NCI-H748 (cell line): ENCODE measurements around the gene DDX24.
"Not testable (repeated sequence)": the region's sequence is repeated elsewhere in the genome, so short reads cannot be mapped to it uniquely, and the experiment has no call there.

Source experiments
- DNase-seq: peaks from one replicate; lab custom pipeline; 2025; ENCODE audit not compliant: unreplicated experiment; lab: John Stamatoyannopoulos, UW

DDX24 gene

DNA sequence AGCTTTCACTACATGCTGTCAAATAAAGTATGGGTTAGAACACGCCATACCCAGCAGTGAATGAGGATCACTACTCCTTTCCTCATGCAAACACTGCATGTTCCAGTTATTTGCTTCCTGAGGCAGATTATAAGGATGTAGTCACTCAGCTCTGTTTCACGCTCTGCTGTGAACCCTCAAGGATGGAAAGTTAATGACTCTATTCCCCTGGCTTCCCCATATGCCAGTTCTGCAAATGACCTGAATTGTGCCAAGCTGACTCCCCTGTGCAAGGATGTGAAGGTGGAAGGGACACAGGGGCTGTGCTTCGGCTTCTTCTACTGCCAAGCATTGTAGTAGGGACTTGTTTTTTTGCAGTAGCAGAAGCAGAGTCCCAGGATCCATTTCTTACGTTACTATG is 6.9 kb upstream of the DDX24 start:
- DNase-seq, result no peak

- DNase-seq, result peak; percentile 68
Measured at GRCh38 chr14:94081386-94081820, 401 bp upstream of the DDX24 start.

DNA sequence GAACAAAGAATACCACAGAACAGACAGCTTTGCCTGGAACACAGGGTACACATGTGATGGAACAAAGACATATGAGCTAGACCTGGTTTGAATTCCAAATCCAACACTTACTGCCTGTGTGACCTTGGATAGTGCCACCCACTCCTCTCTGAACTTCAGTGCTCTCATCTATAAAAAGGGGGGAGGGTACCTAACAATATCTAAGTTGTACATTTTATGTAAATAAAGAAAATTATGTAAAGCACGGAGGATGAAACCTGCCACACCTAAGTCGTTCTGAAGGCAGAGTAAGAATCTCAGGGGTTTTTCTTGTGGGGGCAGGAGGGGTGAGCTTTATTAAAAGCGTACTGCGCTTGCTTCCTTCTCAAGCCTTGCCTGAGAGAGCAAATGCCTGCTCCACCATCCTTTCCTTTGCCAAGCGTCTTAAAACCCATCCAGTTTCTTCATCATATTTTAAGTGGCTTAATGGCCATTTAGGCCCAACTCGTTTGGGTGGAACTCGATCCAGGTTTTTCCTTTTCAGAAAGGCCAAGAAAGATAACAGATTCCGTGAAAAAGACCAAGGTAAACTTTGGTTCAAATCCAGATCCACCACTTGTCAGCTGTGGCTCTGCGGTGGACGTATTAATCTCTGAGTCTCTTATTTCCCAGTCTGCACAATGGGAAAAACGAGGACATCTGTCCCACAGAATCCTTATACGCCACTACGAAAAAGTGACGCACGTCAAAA is 946 bp downstream of the DDX24 start:
- DNase-seq, result no peak

- DNase-seq, result no peak
Measured at GRCh38 chr14:94077823-94078222, 3.2 kb downstream of the DDX24 start.

DNA sequence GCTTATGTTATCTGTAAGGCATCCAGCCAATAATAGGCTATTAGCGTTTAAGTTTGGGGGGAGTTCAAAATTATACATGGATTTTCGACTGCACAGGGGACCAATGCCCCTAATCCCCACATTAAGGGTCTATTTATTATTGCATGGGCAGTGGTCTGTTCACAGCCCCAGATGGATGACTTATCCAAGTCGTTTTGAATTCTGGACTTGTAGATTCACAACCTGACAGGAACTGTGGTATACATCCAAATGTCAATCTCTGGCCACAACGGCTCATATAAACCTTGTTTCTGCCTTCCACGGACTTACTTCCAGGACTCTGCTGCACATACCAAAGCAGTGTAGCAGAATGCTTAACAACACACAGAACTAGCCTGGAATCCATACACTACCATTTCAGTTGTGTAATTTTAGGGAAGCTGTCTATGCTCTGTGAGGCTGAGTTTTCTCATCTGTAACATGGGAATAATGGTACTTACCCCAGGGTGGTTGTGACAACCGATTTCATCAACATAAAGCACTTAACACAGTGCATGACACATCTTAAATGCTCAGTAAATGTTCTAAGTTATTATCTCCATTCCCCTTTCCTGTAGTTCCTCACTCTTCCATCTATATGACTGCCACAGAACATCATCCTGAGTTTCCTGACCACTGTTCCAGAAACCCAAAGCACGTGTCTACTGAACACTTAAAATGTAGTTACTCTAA is 3.7 kb downstream of the DDX24 start:
- DNase-seq, result no peak

GRCh38 chr14:94075008-94075407 is 6.0 kb downstream of the DDX24 start:
- no peak for DNase-seq

DNA sequence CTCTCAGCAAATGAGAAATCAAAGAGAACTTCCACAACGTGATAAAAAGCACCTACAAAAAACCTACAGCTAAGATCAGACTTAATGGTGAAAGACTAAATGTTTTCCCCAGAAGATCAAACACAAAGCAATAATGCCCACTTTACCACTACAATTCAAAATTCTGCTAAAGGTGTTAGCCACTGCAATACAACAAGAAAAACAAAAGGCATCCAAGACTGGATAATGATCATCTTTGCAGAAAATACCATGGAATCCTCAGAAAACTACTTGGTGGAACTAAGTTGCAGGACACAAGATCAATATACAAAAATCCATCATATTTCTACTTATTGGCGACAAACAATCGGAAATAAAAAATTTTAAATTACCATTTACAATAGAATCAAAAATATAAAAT is 6.5 kb downstream of the DDX24 start:
- no peak for DNase-seq

- DNase-seq, result not testable (repeated sequence)
Measured at GRCh38 chr14:94072076-94072475, 8.9 kb downstream of the DDX24 start.

- peak; percentile 68 for DNase-seq
Measured at GRCh38 chr14:94066089-94066676, 14.8 kb downstream of the DDX24 start.

- no peak for DNase-seq
Measured at GRCh38 chr14:94062344-94062940, 18.6 kb downstream of the DDX24 start.

DNA sequence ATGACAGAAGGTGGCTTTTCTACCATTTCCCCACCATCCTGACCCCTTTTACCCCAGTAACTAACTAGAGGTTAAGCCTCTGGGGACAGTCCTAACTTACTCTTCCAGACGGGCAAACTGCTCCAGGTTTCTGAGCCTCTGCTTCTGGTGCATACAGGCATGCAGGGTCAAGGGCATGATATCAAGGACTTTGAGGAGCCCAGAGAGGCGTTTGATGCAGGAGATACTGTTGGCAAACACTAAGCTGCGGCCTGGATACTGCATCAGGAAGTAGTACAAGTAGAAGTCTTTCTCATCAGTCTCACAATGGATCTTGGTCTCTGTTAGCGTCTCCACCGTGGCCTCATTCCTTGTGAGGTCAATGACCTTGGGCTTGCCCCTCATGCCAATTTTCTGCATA is 21.0 kb downstream of the DDX24 start:
- no peak for DNase-seq

DNA sequence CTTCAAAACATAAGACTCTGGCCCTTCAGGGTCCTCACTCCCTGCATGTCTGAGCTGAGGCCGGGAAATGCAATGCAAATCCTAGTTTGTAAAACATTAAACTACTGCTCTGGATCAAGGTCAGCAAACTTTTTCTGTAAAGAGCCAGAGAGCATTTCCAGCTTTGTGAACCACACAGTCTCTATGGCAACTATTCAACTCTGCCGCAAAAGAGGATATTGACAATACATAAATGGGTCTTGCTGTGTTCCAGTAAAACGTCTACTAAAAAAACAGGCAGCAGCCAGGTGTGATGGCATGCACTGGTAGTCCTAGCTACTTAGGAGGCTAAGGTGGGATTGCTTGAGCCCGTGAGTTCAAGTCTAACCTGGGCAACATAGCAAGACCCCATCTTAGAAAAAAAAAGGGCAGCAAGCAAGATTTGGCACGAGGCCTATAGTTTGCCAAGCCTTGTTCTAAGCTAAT is 22.3 kb downstream of the DDX24 start:
- no peak for DNase-seq

- no peak for DNase-seq
Measured at GRCh38 chr14:94058128-94058673, 22.8 kb downstream of the DDX24 start.

GRCh38 chr14:94056579-94057308 is 24.3 kb downstream of the DDX24 start:
- DNase-seq, result no peak

DNA sequence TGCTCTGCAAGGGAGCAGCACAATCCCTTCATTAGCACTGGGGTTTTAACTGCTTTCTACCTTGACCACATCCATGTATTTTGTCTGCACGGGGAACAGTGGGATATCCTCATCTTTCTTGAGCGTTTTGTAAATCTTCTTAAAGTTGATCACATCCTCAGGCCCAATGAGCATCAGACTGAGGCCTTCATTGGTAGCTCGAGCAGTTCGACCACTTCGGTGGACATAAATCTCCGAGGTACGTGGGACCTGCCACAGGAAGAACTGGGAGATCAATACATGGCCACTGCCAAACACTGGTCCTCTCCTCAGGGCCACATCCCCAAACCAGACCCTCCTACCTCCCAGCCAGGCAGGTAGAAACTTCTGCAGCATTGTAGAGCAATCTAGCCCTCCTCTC is 26.1 kb downstream of the DDX24 start:
- DNase-seq, result no peak

DNA sequence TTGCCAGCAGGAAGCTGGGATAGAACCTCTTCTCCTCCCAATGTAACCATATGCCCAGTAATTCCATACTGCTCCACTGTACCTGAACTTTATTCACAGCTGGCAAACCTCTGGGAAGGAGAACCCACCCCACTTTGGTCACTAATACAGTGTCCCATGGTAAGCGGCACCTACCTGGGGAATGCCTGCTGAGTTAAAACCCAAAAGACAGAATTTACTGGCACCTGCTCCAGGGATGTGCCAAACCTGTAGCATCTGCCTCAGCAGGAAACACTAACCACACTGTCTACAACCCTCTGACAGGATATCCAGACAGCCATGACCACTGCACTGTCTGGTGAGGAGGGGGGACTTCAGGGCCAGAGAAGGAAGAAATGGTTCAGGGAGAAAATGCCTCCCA is 26.6 kb downstream of the DDX24 start:
- no peak for DNase-seq

DNA sequence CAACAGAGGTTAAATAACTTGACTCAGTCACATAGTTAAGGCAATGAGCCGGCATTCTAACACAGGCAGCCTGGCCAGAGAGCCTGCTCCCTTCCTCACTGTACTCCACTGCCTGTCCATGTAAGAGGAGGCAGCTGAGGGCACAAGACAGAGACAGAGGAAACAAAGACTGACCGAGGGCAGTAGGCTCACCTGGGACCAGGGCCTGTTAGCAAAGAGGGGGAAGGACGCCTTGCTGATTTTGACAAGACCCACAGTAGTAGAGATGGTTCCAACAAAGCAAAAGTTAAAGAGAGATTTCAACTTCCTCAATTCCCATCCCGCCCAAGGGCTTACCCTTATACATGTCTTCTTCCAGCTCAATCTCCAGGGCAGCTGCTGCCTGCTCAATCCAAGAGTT is 28.3 kb downstream of the DDX24 start:
- no peak for DNase-seq

- no peak for DNase-seq
Measured at GRCh38 chr14:94052199-94052598, 28.8 kb downstream of the DDX24 start.

GRCh38 chr14:94051779-94052178 is 29.2 kb downstream of the DDX24 start:
- no peak for DNase-seq

DNA sequence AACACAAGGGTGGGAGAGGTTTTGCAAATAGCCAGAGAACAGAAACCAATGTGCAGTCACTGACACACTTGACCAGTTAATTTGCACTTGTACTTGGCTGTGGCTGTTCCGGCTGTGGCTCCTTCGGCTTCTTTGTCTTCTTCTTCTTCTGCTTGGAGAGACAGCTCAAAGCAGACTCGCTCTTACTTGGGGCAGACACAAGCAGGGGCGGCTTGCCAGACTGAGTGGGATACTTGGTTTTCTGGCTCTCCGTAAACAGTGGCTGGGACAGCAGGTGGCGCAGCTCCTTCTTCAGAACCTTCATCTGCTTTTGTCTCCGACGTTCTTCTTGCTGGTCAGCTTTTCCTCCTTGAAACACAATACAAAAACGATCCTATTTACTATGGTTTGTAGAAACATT is 29.9 kb downstream of the DDX24 start:
- DNase-seq, result no peak
